Measurements from ENCODE around the gene CAMK2N1. TPM values are rescaled to one million over a fixed set of nuclear protein-coding genes. Genes with fewer than 3 reads are reported as not detected.

The CAMK2N1 gene
- total and polyA plus RNA-seq, 2 of the 13 experiments (the other 11 are each of a cell fraction or from before 2014, with no cell fraction given), result 38.0 to 38.6 TPM

- TF ChIP-seq NFAT5 (CRISPR knock-in tag; IDR thresholded peaks at IDR 0.05) (no peak), HNF4A (CRISPR knock-in tag; IDR thresholded peaks at IDR 0.05) (peak; percentile 94), ZNF362 (CRISPR knock-in tag; IDR thresholded peaks at IDR 0.05; ENCODE audit: borderline replicate concordance) (peak; percentile 41; the same call in 1 of the 2 replicates), GTF2F1 (IDR thresholded peaks at IDR 0.05; ENCODE audit: low read length) (no peak)
- TF ChIP-seq, protein P1, sequence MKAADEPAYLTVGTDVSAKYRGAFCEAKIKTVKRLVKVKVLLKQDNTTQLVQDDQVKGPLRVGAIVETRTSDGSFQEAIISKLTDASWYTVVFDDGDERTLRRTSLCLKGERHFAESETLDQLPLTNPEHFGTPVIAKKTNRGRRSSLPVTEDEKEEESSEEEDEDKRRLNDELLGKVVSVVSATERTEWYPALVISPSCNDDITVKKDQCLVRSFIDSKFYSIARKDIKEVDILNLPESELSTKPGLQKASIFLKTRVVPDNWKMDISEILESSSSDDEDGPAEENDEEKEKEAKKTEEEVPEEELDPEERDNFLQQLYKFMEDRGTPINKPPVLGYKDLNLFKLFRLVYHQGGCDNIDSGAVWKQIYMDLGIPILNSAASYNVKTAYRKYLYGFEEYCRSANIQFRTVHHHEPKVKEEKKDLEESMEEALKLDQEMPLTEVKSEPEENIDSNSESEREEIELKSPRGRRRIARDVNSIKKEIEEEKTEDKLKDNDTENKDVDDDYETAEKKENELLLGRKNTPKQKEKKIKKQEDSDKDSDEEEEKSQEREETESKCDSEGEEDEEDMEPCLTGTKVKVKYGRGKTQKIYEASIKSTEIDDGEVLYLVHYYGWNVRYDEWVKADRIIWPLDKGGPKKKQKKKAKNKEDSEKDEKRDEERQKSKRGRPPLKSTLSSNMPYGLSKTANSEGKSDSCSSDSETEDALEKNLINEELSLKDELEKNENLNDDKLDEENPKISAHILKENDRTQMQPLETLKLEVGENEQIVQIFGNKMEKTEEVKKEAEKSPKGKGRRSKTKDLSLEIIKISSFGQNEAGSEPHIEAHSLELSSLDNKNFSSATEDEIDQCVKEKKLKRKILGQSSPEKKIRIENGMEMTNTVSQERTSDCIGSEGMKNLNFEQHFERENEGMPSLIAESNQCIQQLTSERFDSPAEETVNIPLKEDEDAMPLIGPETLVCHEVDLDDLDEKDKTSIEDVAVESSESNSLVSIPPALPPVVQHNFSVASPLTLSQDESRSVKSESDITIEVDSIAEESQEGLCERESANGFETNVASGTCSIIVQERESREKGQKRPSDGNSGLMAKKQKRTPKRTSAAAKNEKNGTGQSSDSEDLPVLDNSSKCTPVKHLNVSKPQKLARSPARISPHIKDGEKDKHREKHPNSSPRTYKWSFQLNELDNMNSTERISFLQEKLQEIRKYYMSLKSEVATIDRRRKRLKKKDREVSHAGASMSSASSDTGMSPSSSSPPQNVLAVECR (CRISPR knock-in tag; IDR thresholded peaks at IDR 0.05; ENCODE audit: borderline replicate concordance), result peak; percentile 41; the same call in 1 of the 2 replicates
- TF ChIP-seq, protein P2, sequence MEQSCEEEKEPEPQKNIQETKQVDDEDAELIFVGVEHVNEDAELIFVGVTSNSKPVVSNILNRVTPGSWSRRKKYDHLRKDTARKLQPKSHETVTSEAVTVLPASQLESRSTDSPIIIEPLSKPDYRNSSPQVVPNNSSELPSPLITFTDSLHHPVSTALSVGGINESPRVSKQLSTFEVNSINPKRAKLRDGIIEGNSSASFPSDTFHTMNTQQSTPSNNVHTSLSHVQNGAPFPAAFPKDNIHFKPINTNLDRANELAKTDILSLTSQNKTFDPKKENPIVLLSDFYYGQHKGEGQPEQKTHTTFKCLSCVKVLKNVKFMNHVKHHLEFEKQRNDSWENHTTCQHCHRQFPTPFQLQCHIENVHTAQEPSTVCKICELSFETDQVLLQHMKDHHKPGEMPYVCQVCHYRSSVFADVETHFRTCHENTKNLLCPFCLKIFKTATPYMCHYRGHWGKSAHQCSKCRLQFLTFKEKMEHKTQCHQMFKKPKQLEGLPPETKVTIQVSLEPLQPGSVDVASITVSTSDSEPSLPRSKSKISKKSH (CRISPR knock-in tag; IDR thresholded peaks at IDR 0.05; ENCODE audit: borderline replicate concordance), result no peak
These were observed 5.6 kb downstream of the CAMK2N1 start (continued) for GRCh38 chr1:20480243-20480944.
